HepG2 (cell line): Measurements from ENCODE around the gene NIFK. TPM values are rescaled to one million over a fixed set of nuclear protein-coding genes. Genes with fewer than 3 reads are reported as not detected.

ENCODE experiments used
- ARID3A ChIP-seq: IDR thresholded peaks from 2 replicates; pipeline ENCODE4 v1.6.1; 2012; ENCODE audit warnings: low read depth, low read length, improper control_type of control experiment
- DZIP1 ChIP-seq: sonication (generic); formaldehyde crosslinking; IDR thresholded peaks from 2 replicates; pipeline ENCODE4 v1.5.0; 2020; ENCODE audit warnings: mild to moderate bottlenecking, missing genetic modification reagents
- FOXO1 ChIP-seq: sonication (generic); formaldehyde crosslinking; IDR thresholded peaks from 2 replicates; pipeline ENCODE4 v1.4.0; 2020; ENCODE audit warnings: missing genetic modification reagents
- GLI4 ChIP-seq: sonication (generic); formaldehyde crosslinking; IDR thresholded peaks from 2 replicates; pipeline ENCODE4 v1.5.1; 2020; ENCODE audit warnings: missing genetic modification reagents, mild to moderate bottlenecking, moderate library complexity, borderline replicate concordance
- HCFC1 ChIP-seq: fragments of 150-350 bp; IDR thresholded peaks from 2 replicates; pipeline ENCODE4 v1.6.1; 2014; ENCODE audit warnings: low read depth, low read length
- MAZ ChIP-seq, 2 experiments: sonication (generic) in 1 of 2; formaldehyde crosslinking in 1 of 2; IDR thresholded peaks; 2 replicates each; pipeline versions ENCODE4 v1.5.0 to v1.6.1; 2012 to 2020; ENCODE audit warnings: low read depth in 2 of 2, mild to moderate bottlenecking in 2 of 2, borderline replicate concordance in 1 of 2, improper control_type of control experiment in 1 of 2, low read length in 1 of 2, missing genetic modification reagents in 1 of 2, moderate library complexity in 1 of 2
- NFRKB ChIP-seq: fragments of 450-650 bp; IDR thresholded peaks from 2 replicates; pipeline ENCODE4 v1.6.1; 2017
- NR3C1 ChIP-seq: sonication (generic); formaldehyde crosslinking; IDR thresholded peaks from 2 replicates; pipeline ENCODE4 v1.4.0; 2020; ENCODE audit warnings: missing genetic modification reagents
- SIN3A ChIP-seq: IDR thresholded peaks from 2 replicates; pipeline ENCODE4 v1.6.1; 2011; ENCODE audit warnings: low read depth, mild to moderate bottlenecking, control low read depth, low read length, borderline replicate concordance
- SMC3 ChIP-seq: IDR thresholded peaks from 2 replicates; pipeline ENCODE4 v1.6.1; 2011; ENCODE audit warnings: low read length, improper control_type of control experiment
- SPEN ChIP-seq: sonication (generic); formaldehyde crosslinking; IDR thresholded peaks from 2 replicates; pipeline ENCODE4 v1.5.1; 2020; ENCODE audit warnings: low read depth, mild to moderate bottlenecking, missing genetic modification reagents
- TBL1XR1 ChIP-seq: fragments of 150-350 bp; IDR thresholded peaks from 2 replicates; pipeline ENCODE4 v1.6.1; 2014; ENCODE audit warnings: borderline replicate concordance, low read length; ENCODE audit not compliant: partially characterized antibody
- ZBTB2 ChIP-seq: sonication (generic); formaldehyde crosslinking; IDR thresholded peaks from 2 replicates; pipeline ENCODE4 v1.8.0; 2022; ENCODE audit warnings: low read depth, missing genetic modification reagents
- ZBTB34 ChIP-seq: sonication (generic); formaldehyde crosslinking; IDR thresholded peaks from 2 replicates; pipeline ENCODE4 v1.8.0; 2022; ENCODE audit warnings: mild to moderate bottlenecking, missing genetic modification reagents
- ZNF275 ChIP-seq: sonication (generic); formaldehyde crosslinking; IDR thresholded peaks from 2 replicates; pipeline ENCODE4 v1.8.0; 2022; ENCODE audit warnings: missing genetic modification reagents, mild to moderate bottlenecking, inconsistent platforms, borderline replicate concordance
- ZNF317 ChIP-seq: sonication (generic); formaldehyde crosslinking; IDR thresholded peaks from 2 replicates; pipeline ENCODE4 v1.5.0; 2020; ENCODE audit warnings: mild to moderate bottlenecking, missing genetic modification reagents
- ZNF460 ChIP-seq: sonication (generic); formaldehyde crosslinking; IDR thresholded peaks from 2 replicates; pipeline ENCODE4 v1.5.1; 2020; ENCODE audit warnings: missing genetic modification reagents, mild to moderate bottlenecking, borderline replicate concordance
- ZNF770 ChIP-seq: sonication (generic); formaldehyde crosslinking; IDR thresholded peaks from 2 replicates; pipeline ENCODE4 v1.5.0; 2020; ENCODE audit warnings: mild to moderate bottlenecking, missing genetic modification reagents
- polyA plus RNA-seq, 8 experiments: library from polyadenylated mRNA; depleted of rRNA in 3 of 8; stranded (reverse) in 7 of 8; unstranded in 1 of 8; fragments of >200 nt; fragmentation: Illumina TruSeq in 4 of 8; extraction: Trizol in 4 of 8; gene quantifications; 2 replicates each; pipeline versions ENCODE4 v1.2.1 to v1.2.3, GENCODE V29; 2011 to 2016; ENCODE audit warnings: low read depth in 4 of 8, missing spikeins in 1 of 8, mixed read lengths in 1 of 8; ENCODE audit not compliant: insufficient read depth in 1 of 8
- total RNA-seq, 5 experiments: library from RNA; depleted of rRNA; stranded (reverse); fragments of >200 nt; fragmentation: Illumina TruSeq; extraction: Trizol; gene quantifications; 2 replicates each; pipeline ENCODE4 v1.2.3, GENCODE V29; 2016; ENCODE audit warnings: low read depth in 1 of 5

Gene NIFK
- total and polyA plus RNA-seq, 2 of the 13 experiments (the other 11 are each of a cell fraction or from before 2014, with no cell fraction given): 19.6 to 105 TPM

- TF ChIP-seq ZBTB34 (CRISPR knock-in tag): no peak
- no peak for TF ChIP-seq SIN3A
- TF ChIP-seq ZNF275 (CRISPR knock-in tag): no peak
- no peak for TF ChIP-seq TBL1XR1
- no peak for TF ChIP-seq ZNF460
- TF ChIP-seq NFRKB: no peak
- no peak for TF ChIP-seq ZBTB2 (CRISPR knock-in tag)
- no peak for TF ChIP-seq SPEN (CRISPR knock-in tag)
- no peak for TF ChIP-seq HCFC1
- no peak for TF ChIP-seq SMC3
- TF ChIP-seq NR3C1 (CRISPR knock-in tag): no peak
- TF ChIP-seq FOXO1 (CRISPR knock-in tag): peak; percentile 20; the same call in 1 of the 2 replicates
- no peak for TF ChIP-seq DZIP1 (CRISPR knock-in tag)
- no peak for TF ChIP-seq ZNF317 (CRISPR knock-in tag)
- 0 out of 2 replicates have a peak, but pooled peaks have one; percentile 28 for TF ChIP-seq ZNF770
- TF ChIP-seq ARID3A: no peak
- TF ChIP-seq MAZ (IDR thresholded peaks at IDR 0.05; ENCODE audit: borderline replicate concordance, low read depth, low read length): no peak
- no peak; the same call in 1 of the 2 replicates for TF ChIP-seq MAZ (CRISPR knock-in tag; IDR thresholded peaks at IDR 0.05; ENCODE audit: low read depth)
- no peak for TF ChIP-seq GLI4
Measured at GRCh38 chr2:121707344-121707919, 29.2 kb downstream of the NIFK start (continued).
